HFF-Myc (cell line): ENCODE data around the gene SLC9A2.

Source experiments
- DNase-seq: peaks from one replicate; pipeline ENCODE4 v3.0.0-alpha.2; 2011; ENCODE audit warnings: low read depth; ENCODE audit errors: extremely low read depth
- H3K4me3 ChIP-seq: replicated peaks from 2 replicates; pipeline ENCODE4 v1.5.1; 2011; ENCODE audit warnings: low read depth, mild to moderate bottlenecking, control low read depth, low read length
- TF ChIP-seq, protein P1 (sequence below): IDR thresholded peaks from 2 replicates; pipeline ENCODE4 v1.5.1; 2012; ENCODE audit warnings: mild to moderate bottlenecking, low read depth, low read length, control low read depth; ENCODE audit errors: missing control alignments

Gene SLC9A2

DNA sequence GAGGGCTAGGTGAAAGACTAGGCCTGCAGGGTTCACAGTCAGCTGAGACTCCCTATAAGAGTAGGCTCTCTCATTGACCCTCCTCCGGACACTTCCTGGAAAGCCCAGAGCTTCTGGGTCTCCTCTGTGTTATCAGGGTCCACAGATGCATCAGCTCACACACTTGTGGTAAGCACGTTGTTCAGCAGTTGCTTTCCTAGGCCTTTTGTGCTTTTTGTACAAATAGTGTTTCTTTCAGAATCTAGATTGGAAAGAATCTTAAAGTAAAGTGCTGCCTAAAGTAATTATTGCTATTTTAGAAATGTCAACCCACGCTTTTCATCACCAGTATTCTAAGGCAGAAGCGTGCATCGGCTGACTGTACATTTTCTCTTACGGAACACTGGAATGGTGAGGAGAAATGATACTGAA lies 15.5 kb downstream of the SLC9A2 start:
- H3K4me3 ChIP-seq = no peak overlapping the region
- TF ChIP-seq, protein P1, sequence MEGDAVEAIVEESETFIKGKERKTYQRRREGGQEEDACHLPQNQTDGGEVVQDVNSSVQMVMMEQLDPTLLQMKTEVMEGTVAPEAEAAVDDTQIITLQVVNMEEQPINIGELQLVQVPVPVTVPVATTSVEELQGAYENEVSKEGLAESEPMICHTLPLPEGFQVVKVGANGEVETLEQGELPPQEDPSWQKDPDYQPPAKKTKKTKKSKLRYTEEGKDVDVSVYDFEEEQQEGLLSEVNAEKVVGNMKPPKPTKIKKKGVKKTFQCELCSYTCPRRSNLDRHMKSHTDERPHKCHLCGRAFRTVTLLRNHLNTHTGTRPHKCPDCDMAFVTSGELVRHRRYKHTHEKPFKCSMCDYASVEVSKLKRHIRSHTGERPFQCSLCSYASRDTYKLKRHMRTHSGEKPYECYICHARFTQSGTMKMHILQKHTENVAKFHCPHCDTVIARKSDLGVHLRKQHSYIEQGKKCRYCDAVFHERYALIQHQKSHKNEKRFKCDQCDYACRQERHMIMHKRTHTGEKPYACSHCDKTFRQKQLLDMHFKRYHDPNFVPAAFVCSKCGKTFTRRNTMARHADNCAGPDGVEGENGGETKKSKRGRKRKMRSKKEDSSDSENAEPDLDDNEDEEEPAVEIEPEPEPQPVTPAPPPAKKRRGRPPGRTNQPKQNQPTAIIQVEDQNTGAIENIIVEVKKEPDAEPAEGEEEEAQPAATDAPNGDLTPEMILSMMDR = no peak
- DNase-seq = no peak

DNA sequence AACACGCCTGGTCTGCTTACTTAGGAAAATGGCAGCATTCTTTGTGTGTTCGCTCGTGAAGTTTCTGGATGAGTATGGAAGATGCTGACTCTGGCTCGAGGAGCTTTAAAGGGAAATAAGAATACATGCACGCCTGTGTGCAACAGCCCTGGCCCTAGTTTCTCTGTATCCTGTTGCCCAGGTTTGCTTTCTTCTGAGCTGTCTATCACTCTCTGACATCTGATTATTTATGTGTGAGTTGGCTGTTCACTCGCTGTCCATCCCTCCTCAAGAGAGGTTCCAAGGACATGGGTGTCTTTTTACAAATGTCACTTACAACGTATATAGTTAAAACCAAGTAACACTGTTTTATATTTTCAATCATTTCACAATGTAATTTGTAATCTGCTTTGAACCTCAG lies 16.0 kb downstream of the SLC9A2 start:
- H3K4me3 ChIP-seq = no peak overlapping the region
- DNase-seq = no peak
- TF ChIP-seq, protein P1 = no peak

DNA sequence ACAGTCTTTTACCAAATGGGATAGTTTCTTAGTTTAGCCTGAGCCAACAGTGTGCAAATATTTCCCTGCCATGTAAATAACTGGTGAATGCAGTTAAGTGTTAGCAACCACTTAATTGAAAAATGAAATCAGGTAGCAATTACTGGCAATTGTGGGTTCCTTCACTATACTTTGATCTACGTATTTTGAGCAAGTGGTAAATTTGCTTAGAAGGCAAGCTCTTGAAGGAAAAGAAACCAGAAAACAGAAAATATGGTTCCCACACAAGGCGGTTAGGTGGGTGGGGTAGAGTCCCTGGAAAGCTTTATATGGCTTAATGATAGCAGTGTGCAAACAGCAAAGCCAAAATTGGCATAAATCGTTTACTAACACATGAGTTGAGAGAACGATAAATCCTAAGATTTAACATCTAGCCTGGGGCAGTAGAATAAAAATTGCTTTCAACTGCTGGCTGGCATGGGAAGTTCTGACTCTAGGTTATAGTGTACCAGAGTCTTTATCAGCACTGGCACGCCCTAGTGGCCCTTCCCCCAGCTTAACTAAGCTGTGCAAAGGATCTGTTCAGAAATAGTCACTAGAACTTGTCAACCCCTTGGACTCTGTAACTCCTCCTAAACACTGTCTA lies 17.0 kb downstream of the SLC9A2 start:
- H3K4me3 ChIP-seq = no peak overlapping the region
- no peak for DNase-seq
- TF ChIP-seq, protein P1 = no peak

DNA sequence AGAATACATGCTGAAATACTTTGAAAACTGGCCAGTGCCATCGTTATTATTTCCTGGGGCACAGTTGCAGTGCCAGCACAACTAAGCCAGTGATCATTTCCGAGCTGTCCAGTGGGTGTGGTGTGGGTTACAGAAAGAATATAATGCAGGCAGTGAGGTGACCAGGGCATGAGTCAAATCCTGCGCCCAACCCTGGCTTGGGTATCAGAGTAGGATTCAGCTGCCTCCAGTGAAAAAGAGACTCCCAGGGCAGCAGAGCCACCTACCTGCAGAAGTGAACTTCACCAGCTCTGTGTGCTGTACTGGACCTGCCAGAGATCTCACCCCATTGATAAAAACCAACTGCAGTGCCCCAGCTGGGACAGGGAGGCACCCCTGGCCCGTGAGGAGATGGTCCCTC lies 18.0 kb downstream of the SLC9A2 start:
- H3K4me3 ChIP-seq = no peak overlapping the region
- DNase-seq = no peak
- TF ChIP-seq, protein P1 = no peak

DNA sequence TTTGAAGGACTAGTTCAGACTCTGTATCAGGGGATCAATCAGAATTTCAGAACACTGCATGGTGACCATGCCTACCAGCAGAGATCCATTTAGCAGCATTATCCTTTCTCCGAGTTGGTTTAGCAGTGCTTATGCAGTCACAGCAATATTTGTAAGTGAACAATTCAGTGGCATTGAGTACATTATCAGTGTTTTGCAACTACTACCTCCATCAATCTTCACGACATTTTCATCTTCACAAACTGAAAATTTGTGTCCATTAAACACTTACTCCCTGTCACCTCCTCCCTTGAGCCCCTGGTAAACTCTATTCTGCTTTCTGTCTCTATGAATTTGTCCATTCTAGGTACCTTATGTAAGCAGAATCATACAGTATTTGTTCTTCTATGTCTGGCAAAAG lies 20.1 kb downstream of the SLC9A2 start:
- H3K4me3 ChIP-seq = no peak overlapping the region
- TF ChIP-seq, protein P1 = no peak
- no peak for DNase-seq

DNA sequence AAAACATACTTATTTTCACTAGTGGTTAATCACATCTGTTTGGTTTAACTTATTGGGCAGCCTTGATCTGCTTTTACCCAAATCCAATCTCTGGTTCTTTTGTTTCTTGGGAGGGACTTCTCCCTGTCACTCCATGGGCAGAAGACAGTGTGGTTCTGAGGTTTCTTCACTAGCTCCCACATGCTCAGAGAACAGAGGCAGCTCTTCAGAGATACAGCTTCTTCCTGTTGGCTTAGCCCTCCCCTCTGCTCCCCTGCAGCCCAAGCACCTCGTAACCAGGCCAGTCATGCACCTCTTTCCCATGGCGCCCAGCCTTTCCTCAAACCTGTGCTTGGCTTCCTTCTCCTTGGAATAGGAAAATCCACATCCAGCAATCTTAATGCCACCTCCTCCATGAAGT lies 32.8 kb downstream of the SLC9A2 start:
- DNase-seq = no peak
- TF ChIP-seq, protein P1 = no peak
- no peak overlapping the region for H3K4me3 ChIP-seq

DNA sequence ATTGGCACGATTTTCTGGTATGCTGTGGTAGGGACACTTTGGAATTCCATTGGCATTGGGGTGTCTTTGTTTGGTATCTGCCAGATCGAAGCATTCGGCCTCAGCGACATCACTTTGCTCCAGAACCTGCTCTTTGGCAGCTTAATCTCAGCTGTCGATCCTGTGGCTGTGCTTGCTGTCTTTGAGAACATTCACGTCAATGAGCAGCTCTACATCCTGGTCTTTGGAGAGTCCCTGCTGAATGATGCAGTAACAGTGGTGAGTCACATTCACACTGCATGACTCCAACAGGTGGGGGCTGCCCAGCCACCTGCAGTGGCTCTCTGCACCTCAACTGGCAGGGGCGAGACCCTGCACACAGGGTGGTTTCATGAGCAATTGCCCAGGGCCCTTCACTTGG lies 38.4 kb downstream of the SLC9A2 start:
- DNase-seq = no peak
- no peak overlapping the region for H3K4me3 ChIP-seq
- TF ChIP-seq, protein P1 = no peak
